ENCODE results near the gene TMEM238L.

DNA sequence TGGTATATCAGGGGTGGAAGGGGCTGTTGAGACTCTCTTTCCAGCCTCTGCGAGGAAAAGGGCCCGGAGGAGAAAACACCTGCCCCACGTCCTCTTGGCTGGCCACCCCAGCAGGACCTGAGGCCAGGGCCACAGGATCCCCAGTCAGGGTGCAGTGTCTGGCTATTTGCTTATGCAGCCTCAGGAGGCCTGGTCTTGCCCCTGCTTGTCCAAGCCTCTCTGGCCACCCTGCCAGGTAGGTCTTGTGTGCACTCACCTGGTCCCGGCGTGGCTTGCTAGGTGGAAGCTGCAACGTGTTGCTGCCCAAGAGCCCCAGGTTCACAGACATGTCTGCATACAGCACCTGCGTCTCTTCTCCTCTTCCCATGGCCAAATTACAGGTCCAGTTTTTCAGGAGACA, 549 bp downstream of the TMEM238L start:
- TF ChIP-seq POLR2A (IDR thresholded peaks at IDR 0.05; ENCODE audit: low read depth, low read length) (no peak), MAX (IDR thresholded peaks at IDR 0.05; ENCODE audit: insufficient read depth, insufficient read length) (no peak), POLR2AphosphoS5 (IDR thresholded peaks at IDR 0.05; ENCODE audit: insufficient read depth, low read depth, low read length) (no peak), MYC (IDR thresholded peaks at IDR 0.05; ENCODE audit: low read depth, low read length) (no peak), JUN (IDR thresholded peaks at IDR 0.05; ENCODE audit: borderline replicate concordance, insufficient read depth, insufficient read length, low read depth) (no peak), EZH2 (IDR thresholded peaks at IDR 0.05; ENCODE audit: borderline replicate concordance, low read depth, low read length, severe bottlenecking) (no peak), GATA2 (IDR thresholded peaks at IDR 0.05; ENCODE audit: insufficient read depth, insufficient read length, low read depth, low read length) (no peak), FOS (IDR thresholded peaks at IDR 0.05; ENCODE audit: borderline replicate concordance, insufficient read depth, low read length) (no peak)
- TF ChIP-seq, protein P1, sequence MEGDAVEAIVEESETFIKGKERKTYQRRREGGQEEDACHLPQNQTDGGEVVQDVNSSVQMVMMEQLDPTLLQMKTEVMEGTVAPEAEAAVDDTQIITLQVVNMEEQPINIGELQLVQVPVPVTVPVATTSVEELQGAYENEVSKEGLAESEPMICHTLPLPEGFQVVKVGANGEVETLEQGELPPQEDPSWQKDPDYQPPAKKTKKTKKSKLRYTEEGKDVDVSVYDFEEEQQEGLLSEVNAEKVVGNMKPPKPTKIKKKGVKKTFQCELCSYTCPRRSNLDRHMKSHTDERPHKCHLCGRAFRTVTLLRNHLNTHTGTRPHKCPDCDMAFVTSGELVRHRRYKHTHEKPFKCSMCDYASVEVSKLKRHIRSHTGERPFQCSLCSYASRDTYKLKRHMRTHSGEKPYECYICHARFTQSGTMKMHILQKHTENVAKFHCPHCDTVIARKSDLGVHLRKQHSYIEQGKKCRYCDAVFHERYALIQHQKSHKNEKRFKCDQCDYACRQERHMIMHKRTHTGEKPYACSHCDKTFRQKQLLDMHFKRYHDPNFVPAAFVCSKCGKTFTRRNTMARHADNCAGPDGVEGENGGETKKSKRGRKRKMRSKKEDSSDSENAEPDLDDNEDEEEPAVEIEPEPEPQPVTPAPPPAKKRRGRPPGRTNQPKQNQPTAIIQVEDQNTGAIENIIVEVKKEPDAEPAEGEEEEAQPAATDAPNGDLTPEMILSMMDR (IDR thresholded peaks at IDR 0.05; ENCODE audit: extremely low read depth in 1 of 2, insufficient read depth in 1 of 2, low read depth in 1 of 2, low read length in 2 of 2), result no peak

Data from endothelial cell of umbilical vein (primary cell).